GM12872 (cell line): ENCODE results near the gene NEU4.

Experiments used
- CTCF ChIP-seq: IDR thresholded peaks from 3 replicates; pipeline ENCODE4 v1.5.1; 2011; ENCODE audit warnings: low read depth, mild to moderate bottlenecking, low read length, moderate library complexity; ENCODE audit not compliant: insufficient read depth

Gene NEU4

GRCh38 chr2:241864168-241864849, 55.3 kb downstream of the NEU4 start:
- TF ChIP-seq CTCF = no peak

GRCh38 chr2:241864850-241865213, 55.8 kb downstream of the NEU4 start:
- TF ChIP-seq CTCF = no peak

GRCh38 chr2:241865416-241865956, 56.5 kb downstream of the NEU4 start:
- no peak for TF ChIP-seq CTCF

- peak; percentile 16; the same call in 1 of the 3 replicates for TF ChIP-seq CTCF
Observed at GRCh38 chr2:241865957-241866789, 57.2 kb downstream of the NEU4 start.
